WTC11 (cell line): Measurements from ENCODE around the gene TMPRSS12. TPM values are rescaled to one million over a fixed set of nuclear protein-coding genes. Genes with fewer than 3 reads are reported as not detected.

Experiments used
- ATAC-seq: fragments of 200-7000 bp; cut with Tn5 transposase; 2 replicates; pipeline ENCODE4 v1.10.0; 2021; ENCODE audit warnings: mild to moderate bottlenecking, moderate library complexity
- CTCF ChIA-PET: fragments of 300-600 bp; sonication (Branson Sonifier 250); formaldehyde crosslinking; loops from one replicate; lab custom pipeline; 2021; ENCODE audit warnings: antibody characterized with exemption; lab: Charles Lee
- POLR2A ChIA-PET: fragments of 350-600 bp; sonication (Branson Sonifier 250); formaldehyde crosslinking; loops from one replicate; lab custom pipeline; 2021; ENCODE audit warnings: antibody characterized with exemption; lab: Charles Lee
- DNase-seq: peaks from one replicate; pipeline ENCODE4 v3.0.0; 2021; ENCODE audit warnings: low spot score
- H3K27ac Mint-ChIP-seq: 2 replicates; pipeline ENCODE4 v1.8.0; 2021; ENCODE audit warnings: mixed read lengths
- H3K27me3 Mint-ChIP-seq: 2 replicates; pipeline ENCODE4 v1.8.0; 2021; ENCODE audit warnings: low read depth, mild to moderate bottlenecking, moderate library complexity, mixed read lengths
- H3K36me3 Mint-ChIP-seq: 2 replicates; pipeline ENCODE4 v1.8.0; 2021; ENCODE audit warnings: mixed read lengths
- H3K4me1 Mint-ChIP-seq: 2 replicates; pipeline ENCODE4 v1.8.0; 2022; ENCODE audit warnings: mixed read lengths
- H3K4me3 Mint-ChIP-seq: 2 replicates; pipeline ENCODE4 v1.8.0; 2021; ENCODE audit warnings: mild to moderate bottlenecking, moderate library complexity, mixed read lengths
- H3K9me3 Mint-ChIP-seq: 2 replicates; pipeline ENCODE4 v1.8.0; 2021; ENCODE audit warnings: mixed read lengths
- CREB1 ChIP-seq: sonication (generic); formaldehyde crosslinking; IDR thresholded peaks from 2 replicates; pipeline ENCODE4 v1.8.0; 2023; ENCODE audit warnings: mild to moderate bottlenecking, missing genetic modification reagents
- ESRRA ChIP-seq: sonication (generic); formaldehyde crosslinking; IDR thresholded peaks from 2 replicates; pipeline ENCODE4 v1.8.1; 2022; ENCODE audit warnings: mild to moderate bottlenecking, missing genetic modification reagents, borderline replicate concordance
- MXD4 ChIP-seq: fragments of 250-450 bp; sonication (Bioruptor Pico); IDR thresholded peaks from 2 replicates; pipeline ENCODE4 v1.8.0; 2021; ENCODE audit warnings: mild to moderate bottlenecking, moderate library complexity, borderline replicate concordance
- MYBL2 ChIP-seq: sonication (generic); formaldehyde crosslinking; IDR thresholded peaks from 2 replicates; pipeline ENCODE4 v1.8.1; 2023; ENCODE audit warnings: mild to moderate bottlenecking, moderate library complexity, missing genetic modification reagents
- NFATC4 ChIP-seq: fragments of 250-450 bp; sonication (Bioruptor Pico); IDR thresholded peaks from 2 replicates; pipeline ENCODE4 v1.9.0; 2021; ENCODE audit warnings: mild to moderate bottlenecking
- NR3C1 ChIP-seq: sonication (generic); formaldehyde crosslinking; conservative IDR thresholded peaks from 2 replicates; pipeline ENCODE4 v1.8.1; 2023; ENCODE audit warnings: low read depth, mild to moderate bottlenecking, missing genetic modification reagents
- SMAD4 ChIP-seq: sonication (generic); formaldehyde crosslinking; IDR thresholded peaks from 2 replicates; pipeline ENCODE4 v1.8.0; 2022; ENCODE audit warnings: mild to moderate bottlenecking, missing genetic modification reagents
- ZBTB43 ChIP-seq: sonication (generic); formaldehyde crosslinking; IDR thresholded peaks from 2 replicates; pipeline ENCODE4 v1.8.1; 2023; ENCODE audit warnings: mild to moderate bottlenecking, missing genetic modification reagents
- ZNF121 ChIP-seq: sonication (generic); formaldehyde crosslinking; IDR thresholded peaks from 2 replicates; pipeline ENCODE4 v1.8.0; 2023; ENCODE audit warnings: missing genetic modification reagents
- ZNF232 ChIP-seq: sonication (generic); formaldehyde crosslinking; IDR thresholded peaks from 2 replicates; pipeline ENCODE4 v1.8.0; 2022; ENCODE audit warnings: mild to moderate bottlenecking, missing genetic modification reagents
- ZNF423 ChIP-seq: fragments of 250-450 bp; sonication (Bioruptor Pico); IDR thresholded peaks from 2 replicates; pipeline ENCODE4 v2.1.2; 2022; ENCODE audit warnings: mild to moderate bottlenecking, moderate library complexity
- ZNF671 ChIP-seq: fragments of 250-450 bp; sonication (Bioruptor Pico); IDR thresholded peaks from 2 replicates; pipeline ENCODE4 v1.8.0; 2021; ENCODE audit warnings: mild to moderate bottlenecking
- total RNA-seq: library from RNA; stranded (reverse); gene quantifications from 3 replicates; pipeline ENCODE4 v1.2.3, GENCODE V29; 2021
- TF ChIP-seq, protein P1 (sequence below): fragments of 250-450 bp; sonication (Bioruptor Pico); IDR thresholded peaks from 2 replicates; pipeline ENCODE4 v1.9.0; 2021; ENCODE audit warnings: mild to moderate bottlenecking
- TF ChIP-seq, protein P2 (sequence below): sonication (generic); formaldehyde crosslinking; IDR thresholded peaks from 2 replicates; pipeline ENCODE4 v1.8.1; 2022; ENCODE audit warnings: missing genetic modification reagents, borderline replicate concordance
- TF ChIP-seq, protein P3 (sequence below): sonication (generic); formaldehyde crosslinking; IDR thresholded peaks from 2 replicates; pipeline ENCODE4 v1.8.0; 2022; ENCODE audit warnings: missing genetic modification reagents
- TF ChIP-seq, protein P4 (sequence below): sonication (generic); formaldehyde crosslinking; conservative IDR thresholded peaks from 2 replicates; pipeline ENCODE4 v1.8.1; 2022; ENCODE audit warnings: mild to moderate bottlenecking, missing genetic modification reagents
- TF ChIP-seq, protein P5 (sequence below): sonication (generic); formaldehyde crosslinking; IDR thresholded peaks from 2 replicates; pipeline ENCODE4 v1.8.1; 2022; ENCODE audit warnings: mild to moderate bottlenecking, missing genetic modification reagents, moderate library complexity, borderline replicate concordance

TMPRSS12 gene
- total RNA-seq, 1 experiment from 2014 or later = not detected

DNA sequence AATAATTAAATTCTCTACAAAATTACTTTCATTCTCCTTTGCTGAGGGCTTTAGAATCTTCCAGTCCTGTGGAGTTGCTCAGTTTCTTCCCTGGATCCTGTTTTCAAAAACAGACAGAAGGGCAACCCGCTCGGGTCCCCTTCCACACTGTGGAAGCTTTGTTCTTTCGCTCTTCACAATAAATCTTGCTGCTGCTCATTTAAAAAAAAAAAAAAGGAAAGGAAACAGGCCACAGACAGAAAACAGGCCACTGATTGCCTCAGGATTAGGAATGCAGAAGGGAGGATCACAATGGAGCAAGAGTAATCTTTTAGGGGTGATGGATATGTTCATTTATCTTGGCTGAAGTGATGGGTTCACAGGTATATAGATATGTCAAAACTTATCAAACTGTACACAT lies 80.1 kb downstream of the TMPRSS12 start:
- Mint-ChIP-seq H3K4me1 (peaks cover 55% of the 10 kb centered on the region), H3K36me3 (peaks cover 11% of the 10 kb centered on the region), H3K27ac (peak overlapping the region; percentile 86), H3K27me3 (no peaks in the 10 kb centered on the region; the same call in 1 of the 2 replicates), H3K9me3 (peaks cover 19% of the 10 kb centered on the region), H3K4me3 (no peak overlapping the region)
- ATAC-seq = no peak
- DNase-seq = no peak
- TF ChIP-seq ZBTB43 (CRISPR knock-in tag) (no peak), ZNF232 (no peak), ZNF671 (CRISPR knock-in tag) (no peak), ESRRA (CRISPR knock-in tag) (no peak), SMAD4 (CRISPR knock-in tag) (no peak), NFATC4 (CRISPR knock-in tag) (no peak), MXD4 (CRISPR knock-in tag) (no peak), MYBL2 (CRISPR knock-in tag) (no peak), CREB1 (CRISPR knock-in tag) (no peak), NR3C1 (CRISPR knock-in tag) (no peak)
- TF ChIP-seq, protein P1, sequence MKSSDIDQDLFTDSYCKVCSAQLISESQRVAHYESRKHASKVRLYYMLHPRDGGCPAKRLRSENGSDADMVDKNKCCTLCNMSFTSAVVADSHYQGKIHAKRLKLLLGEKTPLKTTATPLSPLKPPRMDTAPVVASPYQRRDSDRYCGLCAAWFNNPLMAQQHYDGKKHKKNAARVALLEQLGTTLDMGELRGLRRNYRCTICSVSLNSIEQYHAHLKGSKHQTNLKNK (CRISPR knock-in tag) = no peak
- TF ChIP-seq, protein P2, sequence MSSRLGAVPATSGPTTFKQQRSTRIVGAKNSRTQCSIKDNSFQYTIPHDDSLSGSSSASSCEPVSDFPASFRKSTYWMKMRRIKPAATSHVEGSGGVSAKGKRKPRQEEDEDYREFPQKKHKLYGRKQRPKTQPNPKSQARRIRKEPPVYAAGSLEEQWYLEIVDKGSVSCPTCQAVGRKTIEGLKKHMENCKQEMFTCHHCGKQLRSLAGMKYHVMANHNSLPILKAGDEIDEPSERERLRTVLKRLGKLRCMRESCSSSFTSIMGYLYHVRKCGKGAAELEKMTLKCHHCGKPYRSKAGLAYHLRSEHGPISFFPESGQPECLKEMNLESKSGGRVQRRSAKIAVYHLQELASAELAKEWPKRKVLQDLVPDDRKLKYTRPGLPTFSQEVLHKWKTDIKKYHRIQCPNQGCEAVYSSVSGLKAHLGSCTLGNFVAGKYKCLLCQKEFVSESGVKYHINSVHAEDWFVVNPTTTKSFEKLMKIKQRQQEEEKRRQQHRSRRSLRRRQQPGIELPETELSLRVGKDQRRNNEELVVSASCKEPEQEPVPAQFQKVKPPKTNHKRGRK = no peak
- TF ChIP-seq, protein P3, sequence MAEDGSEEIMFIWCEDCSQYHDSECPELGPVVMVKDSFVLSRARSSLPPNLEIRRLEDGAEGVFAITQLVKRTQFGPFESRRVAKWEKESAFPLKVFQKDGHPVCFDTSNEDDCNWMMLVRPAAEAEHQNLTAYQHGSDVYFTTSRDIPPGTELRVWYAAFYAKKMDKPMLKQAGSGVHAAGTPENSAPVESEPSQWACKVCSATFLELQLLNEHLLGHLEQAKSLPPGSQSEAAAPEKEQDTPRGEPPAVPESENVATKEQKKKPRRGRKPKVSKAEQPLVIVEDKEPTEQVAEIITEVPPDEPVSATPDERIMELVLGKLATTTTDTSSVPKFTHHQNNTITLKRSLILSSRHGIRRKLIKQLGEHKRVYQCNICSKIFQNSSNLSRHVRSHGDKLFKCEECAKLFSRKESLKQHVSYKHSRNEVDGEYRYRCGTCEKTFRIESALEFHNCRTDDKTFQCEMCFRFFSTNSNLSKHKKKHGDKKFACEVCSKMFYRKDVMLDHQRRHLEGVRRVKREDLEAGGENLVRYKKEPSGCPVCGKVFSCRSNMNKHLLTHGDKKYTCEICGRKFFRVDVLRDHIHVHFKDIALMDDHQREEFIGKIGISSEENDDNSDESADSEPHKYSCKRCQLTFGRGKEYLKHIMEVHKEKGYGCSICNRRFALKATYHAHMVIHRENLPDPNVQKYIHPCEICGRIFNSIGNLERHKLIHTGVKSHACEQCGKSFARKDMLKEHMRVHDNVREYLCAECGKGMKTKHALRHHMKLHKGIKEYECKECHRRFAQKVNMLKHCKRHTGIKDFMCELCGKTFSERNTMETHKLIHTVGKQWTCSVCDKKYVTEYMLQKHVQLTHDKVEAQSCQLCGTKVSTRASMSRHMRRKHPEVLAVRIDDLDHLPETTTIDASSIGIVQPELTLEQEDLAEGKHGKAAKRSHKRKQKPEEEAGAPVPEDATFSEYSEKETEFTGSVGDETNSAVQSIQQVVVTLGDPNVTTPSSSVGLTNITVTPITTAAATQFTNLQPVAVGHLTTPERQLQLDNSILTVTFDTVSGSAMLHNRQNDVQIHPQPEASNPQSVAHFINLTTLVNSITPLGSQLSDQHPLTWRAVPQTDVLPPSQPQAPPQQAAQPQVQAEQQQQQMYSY (CRISPR knock-in tag) = no peak
- TF ChIP-seq, protein P4, sequence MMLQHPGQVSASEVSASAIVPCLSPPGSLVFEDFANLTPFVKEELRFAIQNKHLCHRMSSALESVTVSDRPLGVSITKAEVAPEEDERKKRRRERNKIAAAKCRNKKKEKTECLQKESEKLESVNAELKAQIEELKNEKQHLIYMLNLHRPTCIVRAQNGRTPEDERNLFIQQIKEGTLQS = no peak
- TF ChIP-seq, protein P5, sequence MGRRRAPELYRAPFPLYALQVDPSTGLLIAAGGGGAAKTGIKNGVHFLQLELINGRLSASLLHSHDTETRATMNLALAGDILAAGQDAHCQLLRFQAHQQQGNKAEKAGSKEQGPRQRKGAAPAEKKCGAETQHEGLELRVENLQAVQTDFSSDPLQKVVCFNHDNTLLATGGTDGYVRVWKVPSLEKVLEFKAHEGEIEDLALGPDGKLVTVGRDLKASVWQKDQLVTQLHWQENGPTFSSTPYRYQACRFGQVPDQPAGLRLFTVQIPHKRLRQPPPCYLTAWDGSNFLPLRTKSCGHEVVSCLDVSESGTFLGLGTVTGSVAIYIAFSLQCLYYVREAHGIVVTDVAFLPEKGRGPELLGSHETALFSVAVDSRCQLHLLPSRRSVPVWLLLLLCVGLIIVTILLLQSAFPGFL (CRISPR knock-in tag) = no peak
- ChIA-PET CTCF (interaction anchor here (1.4 to 2.7 kb wide), 2 partner anchors 64 to 98 kb away, joined by 3 to 11 read pairs; no protein-coding TSS in a partner anchor), POLR2A (interaction anchor here (0.6 to 0.9 kb wide), 2 partner anchors 28 to 294 kb away, joined by 3 read pairs; no protein-coding TSS in a partner anchor)

DNA sequence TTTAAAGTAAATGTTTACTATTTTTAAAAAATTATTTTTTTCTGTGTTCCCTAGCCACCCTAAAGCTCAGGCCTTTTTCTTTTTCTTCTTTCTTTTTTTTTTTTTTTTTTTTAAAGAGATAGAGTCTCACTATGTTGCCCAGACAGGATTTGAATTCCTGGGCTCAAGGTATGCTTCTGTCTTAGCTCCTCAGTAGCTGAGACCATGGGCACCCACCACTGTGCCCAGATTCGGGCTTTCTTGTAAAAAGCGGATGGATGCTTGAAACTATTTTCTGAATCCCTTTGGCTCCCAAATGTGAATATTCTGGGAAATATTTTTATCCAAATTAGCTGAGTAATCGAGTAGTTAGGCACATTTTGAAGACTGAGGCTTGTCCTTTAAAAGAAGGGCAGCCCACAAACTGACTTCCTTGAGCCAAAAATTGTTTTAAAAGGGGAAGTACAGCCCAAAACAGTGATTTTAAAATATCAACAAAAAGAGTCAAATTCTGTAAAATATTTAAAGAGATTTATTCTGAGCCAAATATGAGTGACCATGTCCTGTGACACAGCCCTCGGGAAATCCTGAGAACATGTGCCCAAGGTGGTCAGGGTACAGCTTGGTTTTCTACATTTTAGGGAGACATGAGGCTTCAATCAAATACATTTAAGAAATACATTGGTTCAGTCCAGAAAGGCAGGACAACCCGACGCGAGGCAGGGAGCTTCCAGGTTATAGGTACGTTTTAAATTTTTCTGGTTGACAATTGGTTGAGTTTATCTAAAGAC lies 80.8 kb downstream of the TMPRSS12 start:
- ATAC-seq (peak; percentile 6; the same call in 1 of the 2 replicates), DNase-seq (no peak)
- ChIA-PET POLR2A (interaction anchor here (0.6 to 0.9 kb wide), 3 partner anchors 27 to 344 kb away, joined by 3 to 5 read pairs (median 3); no protein-coding TSS in a partner anchor), CTCF (interaction anchor here (1.4 to 2.7 kb wide), 2 partner anchors 63 to 98 kb away, joined by 3 to 11 read pairs; no protein-coding TSS in a partner anchor)
- Mint-ChIP-seq H3K27ac (peak overlapping the region; percentile 88), H3K27me3 (no peaks in the 10 kb centered on the region), H3K4me3 (peak overlapping the region; percentile 85), H3K4me1 (peaks cover 62% of the 10 kb centered on the region), H3K36me3 (peaks cover 3% of the 10 kb centered on the region; the same call in 1 of the 2 replicates), H3K9me3 (peaks cover 11% of the 10 kb centered on the region)
- TF ChIP-seq ZNF121 (peak; percentile 55; the same call in 1 of the 2 replicates), ZNF423 (no peak)
